ENCODE data around the gene EPB41L5. TPM values are rescaled to one million over a fixed set of nuclear protein-coding genes. Genes with fewer than 3 reads are reported as not detected.

The EPB41L5 gene
- total and polyA plus RNA-seq, 2 experiments from 2014 or later, result 31.1 to 41.7 TPM

- no peak for DNase-seq (ENCODE audit: low spot score)
- H3K79me2 ChIP-seq, result no peaks in the 10 kb centered on the region
- no peak overlapping the region for H3K4me3 ChIP-seq
- no peaks in the 10 kb centered on the region for H4K20me1 ChIP-seq (ENCODE audit: insufficient read depth, poor library complexity, severe bottlenecking)
- no peaks in the 10 kb centered on the region for H3K9me3 ChIP-seq (ENCODE audit: low read depth)
- no peaks in the 10 kb centered on the region for H3K36me3 ChIP-seq (replicated peaks; ENCODE audit: insufficient read depth, low read depth)
- H3K27me3 ChIP-seq, result no peaks in the 10 kb centered on the region
- no peak overlapping the region for H3K4me2 ChIP-seq
- H3K27ac ChIP-seq, result no peak overlapping the region
- no peak overlapping the region for H2AFZ ChIP-seq
- H3K9me2 ChIP-seq (replicated peaks; ENCODE audit: insufficient read depth), result no peaks in the 10 kb centered on the region
- peaks cover 9% of the 10 kb centered on the region for H3K4me1 ChIP-seq (ENCODE audit: insufficient read depth)
- TF ChIP-seq, protein P1, sequence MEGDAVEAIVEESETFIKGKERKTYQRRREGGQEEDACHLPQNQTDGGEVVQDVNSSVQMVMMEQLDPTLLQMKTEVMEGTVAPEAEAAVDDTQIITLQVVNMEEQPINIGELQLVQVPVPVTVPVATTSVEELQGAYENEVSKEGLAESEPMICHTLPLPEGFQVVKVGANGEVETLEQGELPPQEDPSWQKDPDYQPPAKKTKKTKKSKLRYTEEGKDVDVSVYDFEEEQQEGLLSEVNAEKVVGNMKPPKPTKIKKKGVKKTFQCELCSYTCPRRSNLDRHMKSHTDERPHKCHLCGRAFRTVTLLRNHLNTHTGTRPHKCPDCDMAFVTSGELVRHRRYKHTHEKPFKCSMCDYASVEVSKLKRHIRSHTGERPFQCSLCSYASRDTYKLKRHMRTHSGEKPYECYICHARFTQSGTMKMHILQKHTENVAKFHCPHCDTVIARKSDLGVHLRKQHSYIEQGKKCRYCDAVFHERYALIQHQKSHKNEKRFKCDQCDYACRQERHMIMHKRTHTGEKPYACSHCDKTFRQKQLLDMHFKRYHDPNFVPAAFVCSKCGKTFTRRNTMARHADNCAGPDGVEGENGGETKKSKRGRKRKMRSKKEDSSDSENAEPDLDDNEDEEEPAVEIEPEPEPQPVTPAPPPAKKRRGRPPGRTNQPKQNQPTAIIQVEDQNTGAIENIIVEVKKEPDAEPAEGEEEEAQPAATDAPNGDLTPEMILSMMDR (IDR thresholded peaks at IDR 0.05; ENCODE audit: poor library complexity), result no peak
- no peak for TF ChIP-seq EZH2phosphoT487 (IDR thresholded peaks at IDR 0.05; ENCODE audit: low read depth, severe bottlenecking, unreplicated experiment)
- TF ChIP-seq EZH2 (IDR thresholded peaks at IDR 0.05; ENCODE audit: borderline replicate concordance), result no peak
- WGBS (ENCODE audit: low lambda C conversion rate, missing lambda C conversion rate), result 88% methylated on average over 2 of the region's 2 CpGs
These were observed 92.5 kb downstream of the EPB41L5 start for GRCh38 chr2:120105360-120105759.

DNA sequence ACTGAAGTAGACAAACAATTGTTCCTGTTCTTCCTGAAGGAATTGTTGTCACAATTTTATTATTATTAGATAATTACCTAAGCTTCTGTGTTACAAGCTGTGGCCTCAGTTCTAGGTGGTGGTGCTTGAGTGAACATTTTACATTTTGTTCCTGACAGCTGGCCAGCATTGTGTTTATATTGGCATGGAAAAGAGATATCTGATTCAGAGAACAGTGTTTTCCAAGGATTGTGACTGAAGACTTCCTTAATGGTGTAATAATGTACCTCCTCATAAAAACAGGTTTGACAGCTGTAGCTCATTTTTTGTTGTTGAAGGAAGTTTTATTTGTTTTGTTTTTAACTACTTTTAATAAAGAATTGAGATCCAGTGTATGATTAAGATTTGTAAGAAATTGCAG, 95.2 kb downstream of the EPB41L5 start:
- no peaks in the 10 kb centered on the region for H3K79me2 ChIP-seq

DNA sequence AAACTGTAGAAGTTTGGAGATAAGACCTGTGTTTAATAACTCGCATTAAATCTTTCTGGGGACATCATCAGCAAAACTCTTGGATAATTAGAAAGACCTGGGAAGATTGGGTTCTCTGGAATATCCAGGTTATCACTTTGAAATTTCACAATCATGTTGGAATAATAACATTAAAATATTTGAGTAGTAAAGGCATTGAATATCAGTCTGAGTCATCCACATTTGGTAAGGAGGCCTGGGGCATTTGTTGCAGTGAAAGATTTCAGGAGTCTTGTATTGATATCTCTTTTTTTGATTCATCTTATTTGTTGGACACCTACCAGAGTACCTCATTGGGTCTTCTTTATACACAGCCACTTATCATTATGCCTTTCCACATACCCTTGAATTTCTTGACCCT, 95.9 kb downstream of the EPB41L5 start:
- Histone ChIP-seq H3K27ac (no peak overlapping the region), H4K20me1 (ENCODE audit: insufficient read depth, poor library complexity, severe bottlenecking) (no peaks in the 10 kb centered on the region), H3K9me2 (replicated peaks; ENCODE audit: insufficient read depth) (no peaks in the 10 kb centered on the region), H2AFZ (no peak overlapping the region), H3K4me3 (no peak overlapping the region), H3K36me3 (replicated peaks; ENCODE audit: insufficient read depth, low read depth) (no peaks in the 10 kb centered on the region), H3K4me2 (no peak overlapping the region), H3K79me2 (no peaks in the 10 kb centered on the region), H3K9me3 (ENCODE audit: low read depth) (no peaks in the 10 kb centered on the region), H3K27me3 (no peaks in the 10 kb centered on the region), H3K4me1 (ENCODE audit: insufficient read depth) (peaks cover 9% of the 10 kb centered on the region)
- no peak for DNase-seq (ENCODE audit: low spot score)
- TF ChIP-seq EZH2phosphoT487 (IDR thresholded peaks at IDR 0.05; ENCODE audit: low read depth, severe bottlenecking, unreplicated experiment) (no peak), EZH2 (IDR thresholded peaks at IDR 0.05; ENCODE audit: borderline replicate concordance) (no peak)
- TF ChIP-seq, protein P1 (IDR thresholded peaks at IDR 0.05; ENCODE audit: poor library complexity), result no peak
- WGBS (ENCODE audit: low lambda C conversion rate, missing lambda C conversion rate), result 97% methylated on average over 1 of the region's 1 CpG

More for the DNA sequence above, 95.2 kb downstream of the EPB41L5 start:
- no peaks in the 10 kb centered on the region for H3K36me3 ChIP-seq (replicated peaks; ENCODE audit: insufficient read depth, low read depth)
- H4K20me1 ChIP-seq (ENCODE audit: insufficient read depth, poor library complexity, severe bottlenecking), result no peaks in the 10 kb centered on the region
- H2AFZ ChIP-seq, result no peak overlapping the region
- DNase-seq (ENCODE audit: low spot score), result peak; percentile 8
- H3K4me2 ChIP-seq, result no peak overlapping the region
- no peak overlapping the region for H3K27ac ChIP-seq
- peaks cover 9% of the 10 kb centered on the region for H3K4me1 ChIP-seq (ENCODE audit: insufficient read depth)
- TF ChIP-seq EZH2 (IDR thresholded peaks at IDR 0.05; ENCODE audit: borderline replicate concordance) (no peak), EZH2phosphoT487 (IDR thresholded peaks at IDR 0.05; ENCODE audit: low read depth, severe bottlenecking, unreplicated experiment) (no peak)
- TF ChIP-seq, protein P1 (IDR thresholded peaks at IDR 0.05; ENCODE audit: poor library complexity), result no peak
- H3K27me3 ChIP-seq, result no peaks in the 10 kb centered on the region
- H3K9me3 ChIP-seq (ENCODE audit: low read depth), result no peaks in the 10 kb centered on the region
- no peak overlapping the region for H3K4me3 ChIP-seq
- no peaks in the 10 kb centered on the region for H3K9me2 ChIP-seq (replicated peaks; ENCODE audit: insufficient read depth)

Measured in hepatocyte (in vitro differentiated cells).